Measurements from ENCODE around the gene SLC9A3. TPM values are rescaled to one million over a fixed set of nuclear protein-coding genes. Genes with fewer than 3 reads are reported as not detected.

The SLC9A3 gene
- total RNA-seq, 2 donors from 2014 or later, result 4.3 to 5.3 TPM

DNA sequence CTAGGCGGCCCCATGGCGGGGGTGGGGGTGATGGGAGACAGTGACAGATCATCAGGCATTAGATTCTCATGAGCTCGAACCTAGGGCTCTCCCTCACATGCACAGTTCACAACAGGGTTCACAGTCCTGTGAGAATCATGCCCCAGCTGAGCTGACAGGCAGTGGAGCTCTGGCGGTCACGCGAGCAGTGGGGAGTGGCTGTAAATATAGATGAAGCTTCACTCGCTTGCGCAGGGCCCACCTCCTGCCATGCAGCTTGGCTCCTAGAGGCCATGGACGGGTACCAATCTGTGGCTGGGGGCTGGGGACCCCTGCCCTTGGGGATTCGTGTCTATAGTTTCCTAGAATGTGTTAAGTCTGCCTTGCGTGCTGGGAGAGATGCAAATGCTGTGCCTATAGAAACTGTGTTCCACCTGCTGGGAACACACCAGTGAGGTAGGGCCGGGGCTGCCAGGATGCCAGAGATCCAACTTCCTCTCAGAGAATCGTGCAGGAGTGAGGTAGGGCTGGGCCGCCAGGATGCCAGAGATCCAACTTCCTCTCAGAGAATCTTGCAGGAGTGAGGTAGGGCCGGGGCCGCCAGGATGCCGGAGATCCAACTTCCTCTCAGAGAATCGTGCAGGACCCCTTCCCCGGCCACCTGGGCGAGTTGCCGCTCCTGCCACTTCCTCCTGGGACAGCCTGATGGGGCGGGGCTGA, 95.3 kb downstream of the SLC9A3 start:
- TF ChIP-seq, protein P1, sequence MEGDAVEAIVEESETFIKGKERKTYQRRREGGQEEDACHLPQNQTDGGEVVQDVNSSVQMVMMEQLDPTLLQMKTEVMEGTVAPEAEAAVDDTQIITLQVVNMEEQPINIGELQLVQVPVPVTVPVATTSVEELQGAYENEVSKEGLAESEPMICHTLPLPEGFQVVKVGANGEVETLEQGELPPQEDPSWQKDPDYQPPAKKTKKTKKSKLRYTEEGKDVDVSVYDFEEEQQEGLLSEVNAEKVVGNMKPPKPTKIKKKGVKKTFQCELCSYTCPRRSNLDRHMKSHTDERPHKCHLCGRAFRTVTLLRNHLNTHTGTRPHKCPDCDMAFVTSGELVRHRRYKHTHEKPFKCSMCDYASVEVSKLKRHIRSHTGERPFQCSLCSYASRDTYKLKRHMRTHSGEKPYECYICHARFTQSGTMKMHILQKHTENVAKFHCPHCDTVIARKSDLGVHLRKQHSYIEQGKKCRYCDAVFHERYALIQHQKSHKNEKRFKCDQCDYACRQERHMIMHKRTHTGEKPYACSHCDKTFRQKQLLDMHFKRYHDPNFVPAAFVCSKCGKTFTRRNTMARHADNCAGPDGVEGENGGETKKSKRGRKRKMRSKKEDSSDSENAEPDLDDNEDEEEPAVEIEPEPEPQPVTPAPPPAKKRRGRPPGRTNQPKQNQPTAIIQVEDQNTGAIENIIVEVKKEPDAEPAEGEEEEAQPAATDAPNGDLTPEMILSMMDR (IDR thresholded peaks at IDR 0.05), result no peak
- TF ChIP-seq POLR2A (IDR thresholded peaks at IDR 0.05) (no peak), POLR2AphosphoS5 (IDR thresholded peaks at IDR 0.05) (no peak)
- DNase-seq (ENCODE audit: low spot score), result no peak
- no peak overlapping the region for H3K4me3 ChIP-seq
- H3K9me3 ChIP-seq, result no peaks in the 10 kb centered on the region
- H3K4me1 ChIP-seq (replicated peaks), result no peaks in the 10 kb centered on the region
- H3K27ac ChIP-seq, result no peak overlapping the region
- no peaks in the 10 kb centered on the region for H3K36me3 ChIP-seq
- intact Hi-C loops (cut with DNase I), result no loop called here
- no peaks in the 10 kb centered on the region for H3K27me3 ChIP-seq (replicated peaks; ENCODE audit: insufficient read depth)
- WGBS, result 92% methylated on average over 22 of the region's 22 CpGs

DNA sequence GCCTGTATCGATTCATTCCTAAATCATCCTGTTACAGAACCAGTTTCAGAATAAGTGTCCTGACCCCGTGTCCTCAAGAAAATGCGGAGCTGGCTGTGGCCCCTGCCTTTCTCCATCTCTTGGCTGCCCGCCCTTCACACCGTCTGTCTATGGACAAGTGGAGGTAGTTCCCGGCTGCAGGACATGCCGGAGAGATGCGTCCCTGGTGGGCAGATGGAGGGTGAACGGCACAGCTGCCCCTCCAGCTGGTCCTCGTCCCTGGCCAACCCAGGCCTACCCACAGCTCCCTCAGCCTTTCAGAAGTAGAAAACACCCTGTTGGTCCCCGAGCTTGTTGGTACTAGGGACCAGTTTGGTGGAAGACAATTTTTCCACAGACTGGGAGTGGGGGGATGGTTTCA, 96.0 kb downstream of the SLC9A3 start:
- H3K4me1 ChIP-seq (replicated peaks), result no peaks in the 10 kb centered on the region
- H3K27me3 ChIP-seq (replicated peaks; ENCODE audit: insufficient read depth), result no peaks in the 10 kb centered on the region
- H3K36me3 ChIP-seq, result no peaks in the 10 kb centered on the region
- H3K9me3 ChIP-seq, result no peaks in the 10 kb centered on the region
- 83% methylated on average over 11 of the region's 11 CpGs for WGBS
- DNase-seq (ENCODE audit: low spot score), result no peak
- no peak overlapping the region for H3K27ac ChIP-seq
- TF ChIP-seq, protein P1 (IDR thresholded peaks at IDR 0.05), result no peak
- TF ChIP-seq POLR2A (IDR thresholded peaks at IDR 0.05) (no peak), POLR2AphosphoS5 (IDR thresholded peaks at IDR 0.05) (no peak)
- H3K4me3 ChIP-seq, result no peak overlapping the region
- intact Hi-C loops (cut with DNase I), result no loop called here

DNA sequence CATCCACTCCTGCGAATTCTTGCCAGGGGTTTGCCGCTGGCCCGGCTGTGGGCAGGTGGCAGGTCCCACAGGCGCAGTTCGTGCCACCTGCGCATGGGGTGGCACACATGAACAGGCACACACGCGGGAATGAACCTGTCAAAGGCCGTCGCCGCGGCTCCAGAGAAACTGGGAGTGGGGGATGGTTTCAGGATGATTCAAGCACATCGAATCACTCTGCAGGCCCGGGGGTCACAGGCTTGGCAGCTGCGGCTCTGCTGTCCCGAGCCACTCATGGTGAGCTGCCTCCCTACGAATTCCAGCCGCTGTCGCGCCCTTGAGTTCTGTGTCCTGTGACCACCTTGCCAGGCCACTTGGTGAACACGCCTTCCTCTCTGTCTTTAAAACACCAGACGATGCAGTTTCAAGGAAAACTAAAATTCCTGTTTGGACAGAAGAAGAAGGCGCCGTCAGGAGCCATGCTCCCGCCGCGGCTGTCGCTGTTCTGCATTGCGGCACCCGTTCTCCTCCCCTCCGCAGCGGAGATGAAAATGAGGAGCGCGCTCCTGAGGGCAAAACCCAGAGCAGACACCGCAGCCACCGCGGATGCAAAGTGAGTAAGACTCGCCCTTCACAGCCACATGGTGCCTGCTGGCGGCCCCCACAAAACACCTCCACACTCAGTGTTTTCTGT, 96.7 kb downstream of the SLC9A3 start:
- no peaks in the 10 kb centered on the region for H3K9me3 ChIP-seq
- H3K4me3 ChIP-seq, result no peak overlapping the region
- no peaks in the 10 kb centered on the region for H3K36me3 ChIP-seq
- DNase-seq (ENCODE audit: low spot score), result no peak
- WGBS, result 90% methylated on average over 38 of the region's 39 CpGs
- no peaks in the 10 kb centered on the region for H3K27me3 ChIP-seq (replicated peaks; ENCODE audit: insufficient read depth)
- no peak for TF ChIP-seq POLR2AphosphoS5 (IDR thresholded peaks at IDR 0.05)
- TF ChIP-seq, protein P1 (IDR thresholded peaks at IDR 0.05), result no peak
- TF ChIP-seq POLR2A (IDR thresholded peaks at IDR 0.05), result no peak
- no peak overlapping the region for H3K27ac ChIP-seq
- intact Hi-C loops (cut with DNase I), result no loop called here
- no peaks in the 10 kb centered on the region for H3K4me1 ChIP-seq (replicated peaks)

DNA sequence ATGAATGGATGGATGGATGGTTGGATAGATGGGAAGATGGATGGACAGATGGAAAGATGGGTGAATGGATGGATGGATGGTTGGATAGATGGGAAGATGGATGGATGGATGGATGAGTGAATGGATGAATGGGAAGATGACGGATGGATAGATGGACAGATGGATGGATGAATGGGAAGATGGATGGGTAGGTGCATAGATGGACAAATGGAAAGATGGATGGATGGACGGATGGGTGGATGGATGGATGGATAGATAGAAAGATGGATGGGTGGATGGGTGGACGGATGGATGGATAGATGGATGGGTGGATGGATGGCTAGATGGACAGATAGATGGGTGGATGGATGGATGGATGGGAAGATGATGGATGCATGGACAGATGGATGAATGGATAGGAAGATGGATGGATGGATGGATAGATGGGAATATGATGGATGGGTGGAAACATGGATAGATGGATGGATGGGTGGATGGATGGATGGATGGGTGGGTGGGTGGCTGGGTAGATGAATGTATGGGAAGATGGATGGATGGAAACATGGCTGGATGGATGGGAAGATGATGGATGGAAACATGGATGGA, 97.8 kb downstream of the SLC9A3 start:
- TF ChIP-seq POLR2AphosphoS5 (IDR thresholded peaks at IDR 0.05), result no peak
- no peak overlapping the region for H3K27ac ChIP-seq
- H3K27me3 ChIP-seq (replicated peaks; ENCODE audit: insufficient read depth), result no peaks in the 10 kb centered on the region
- H3K36me3 ChIP-seq, result no peaks in the 10 kb centered on the region
- DNase-seq (ENCODE audit: low spot score), result no peak
- no peaks in the 10 kb centered on the region for H3K9me3 ChIP-seq
- H3K4me1 ChIP-seq (replicated peaks), result no peaks in the 10 kb centered on the region
- 80% methylated on average over 3 of the region's 3 CpGs for WGBS
- H3K4me3 ChIP-seq, result no peak overlapping the region
- intact Hi-C loops (cut with DNase I), result no loop called here

DNA sequence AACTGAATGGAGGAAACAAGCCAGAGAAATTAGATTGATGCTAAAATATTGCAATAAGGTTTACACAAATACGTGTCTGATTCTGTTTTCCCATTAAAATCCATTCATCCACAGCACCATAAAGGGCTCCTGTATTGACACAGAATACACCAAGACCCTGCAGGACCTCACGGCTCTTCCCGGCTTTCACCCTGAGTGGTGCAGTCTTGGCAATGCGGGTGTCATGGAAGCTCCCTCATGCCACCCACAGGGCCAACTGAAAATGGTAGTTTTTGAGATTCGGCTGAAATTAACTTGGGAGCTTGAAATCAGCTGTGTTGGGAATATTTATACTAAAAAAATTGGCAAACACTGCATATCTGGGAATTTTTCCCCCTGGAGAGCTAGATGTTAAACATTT, 98.5 kb downstream of the SLC9A3 start:
- H3K4me3 ChIP-seq, result no peak overlapping the region
- H3K36me3 ChIP-seq, result no peaks in the 10 kb centered on the region
- H3K9me3 ChIP-seq, result no peaks in the 10 kb centered on the region
- TF ChIP-seq, protein P1 (IDR thresholded peaks at IDR 0.05), result no peak
- TF ChIP-seq POLR2A (IDR thresholded peaks at IDR 0.05), result no peak
- TF ChIP-seq POLR2AphosphoS5 (IDR thresholded peaks at IDR 0.05), result no peak
- no peak for DNase-seq (ENCODE audit: low spot score)
- H3K27me3 ChIP-seq (replicated peaks; ENCODE audit: insufficient read depth), result no peaks in the 10 kb centered on the region
- 41% methylated on average over 5 of the region's 5 CpGs for WGBS
- H3K27ac ChIP-seq, result no peak overlapping the region
- H3K4me1 ChIP-seq (replicated peaks), result no peaks in the 10 kb centered on the region
- intact Hi-C loops (cut with DNase I), result no loop called here

Measured in prostate gland (tissue), 2 donors.